GM23338 (cell line): ENCODE measurements around the gene OR2J3. TPM values are rescaled to one million over a fixed set of nuclear protein-coding genes. Genes with fewer than 3 reads are reported as not detected.

ENCODE experiments used
- ATAC-seq: fragments of 200-7000 bp; cut with Tn5 transposase; 3 replicates; pipeline ENCODE4 v1.9.1; 2020
- DNase-seq: peaks from one replicate; pipeline ENCODE4 v3.0.0-alpha.2; 2015; ENCODE audit warnings: low spot score
- H2AFZ ChIP-seq: fragments of 200-600 bp; sonication (generic); 2 replicates; pipeline ENCODE4 v1.8.0; 2016; ENCODE audit warnings: antibody characterized with exemption, mild to moderate bottlenecking, moderate library complexity
- H3F3A ChIP-seq: fragments of 200-600 bp; sonication (generic); replicated peaks from 2 replicates; pipeline ENCODE4 v1.8.0; 2017; ENCODE audit warnings: antibody characterized with exemption, mixed run types, low read depth
- H3K27ac ChIP-seq: fragments of 200-600 bp; sonication (generic); 2 replicates; pipeline ENCODE4 v1.6.1; 2016; ENCODE audit warnings: low read depth
- H3K27me3 ChIP-seq: fragments of 200-600 bp; sonication (generic); 2 replicates; pipeline ENCODE4 v1.8.0; 2016; ENCODE audit warnings: mild to moderate bottlenecking, mixed run types, moderate library complexity; ENCODE audit not compliant: insufficient read depth
- H3K36me3 ChIP-seq: fragments of 200-600 bp; sonication (generic); 2 replicates; pipeline ENCODE4 v1.8.0; 2016; ENCODE audit warnings: mild to moderate bottlenecking; ENCODE audit not compliant: insufficient read depth
- H3K4me1 ChIP-seq: fragments of 200-600 bp; sonication (generic); 2 replicates; pipeline ENCODE4 v1.8.0; 2016; ENCODE audit warnings: mild to moderate bottlenecking, moderate library complexity; ENCODE audit not compliant: insufficient read depth
- H3K4me2 ChIP-seq: fragments of 200-600 bp; sonication (generic); 2 replicates; pipeline ENCODE4 v1.7.1; 2017; ENCODE audit warnings: mixed run types
- H3K4me3 ChIP-seq: fragments of 200-600 bp; sonication (generic); 2 replicates; pipeline ENCODE4 v1.6.1; 2016; ENCODE audit warnings: mixed run types
- H3K79me2 ChIP-seq: fragments of 200-600 bp; sonication (generic); replicated peaks from 2 replicates; pipeline ENCODE4 v1.8.0; 2017; ENCODE audit warnings: mild to moderate bottlenecking; ENCODE audit not compliant: insufficient read depth
- H3K9me2 ChIP-seq: fragments of 200-600 bp; sonication (generic); 2 replicates; pipeline ENCODE4 v1.8.0; 2017; ENCODE audit not compliant: insufficient read depth
- H4K20me1 ChIP-seq: fragments of 200-600 bp; sonication (generic); replicated peaks from 2 replicates; pipeline ENCODE4 v1.8.0; 2017; ENCODE audit warnings: mild to moderate bottlenecking; ENCODE audit not compliant: insufficient read depth
- H3K27ac Mint-ChIP-seq: 2 replicates; pipeline ENCODE4 v1.8.0; 2020; ENCODE audit warnings: inconsistent platforms, mild to moderate bottlenecking, moderate library complexity, mixed read lengths
- H3K27me3 Mint-ChIP-seq: 3 replicates; pipeline ENCODE4 v1.8.0; 2022; ENCODE audit warnings: low read depth, mild to moderate bottlenecking, moderate library complexity, mixed read lengths, inconsistent platforms; ENCODE audit not compliant: insufficient read depth, poor library complexity
- H3K36me3 Mint-ChIP-seq: 3 replicates; pipeline ENCODE4 v1.8.0; 2021; ENCODE audit warnings: low read depth, mild to moderate bottlenecking, inconsistent platforms, moderate library complexity, mixed read lengths
- H3K4me1 Mint-ChIP-seq: 3 replicates; pipeline ENCODE4 v1.8.0; 2020; ENCODE audit warnings: mild to moderate bottlenecking, inconsistent platforms, mixed read lengths
- H3K4me3 Mint-ChIP-seq: 3 replicates; pipeline ENCODE4 v1.8.0; 2021; ENCODE audit warnings: moderate library complexity, mild to moderate bottlenecking, inconsistent platforms, mixed read lengths
- H3K9me3 Mint-ChIP-seq: 3 replicates; pipeline ENCODE4 v1.8.0; 2020; ENCODE audit warnings: moderate library complexity, mild to moderate bottlenecking, inconsistent platforms, mixed read lengths
- CREB1 ChIP-seq: fragments of 250-450 bp; sonication (Bioruptor Pico); IDR thresholded peaks from 2 replicates; pipeline ENCODE4 v1.5.0; 2020; ENCODE audit warnings: low read depth, mild to moderate bottlenecking, moderate library complexity
- EZH2phosphoT487 ChIP-seq: fragments of 200-600 bp; sonication (generic); IDR thresholded peaks from one replicate; pipeline ENCODE4 v1.8.1; 2018; ENCODE audit warnings: antibody characterized with exemption; ENCODE audit not compliant: unreplicated experiment
- NANOG ChIP-seq: IDR thresholded peaks from 2 replicates; pipeline ENCODE4 v1.6.1; 2016; ENCODE audit warnings: antibody characterized with exemption, borderline replicate concordance
- POLR2AphosphoS5 ChIP-seq: IDR thresholded peaks from 2 replicates; pipeline ENCODE4 v1.6.1; 2016; ENCODE audit warnings: antibody characterized with exemption, low read depth
- ZNF114 ChIP-seq: fragments of 250-450 bp; sonication (Bioruptor Pico); IDR thresholded peaks from 2 replicates; pipeline ENCODE4 v1.5.0; 2020; ENCODE audit warnings: mild to moderate bottlenecking, moderate library complexity
- ZNF331 ChIP-seq: fragments of 250-450 bp; sonication (Bioruptor Pico); IDR thresholded peaks from 2 replicates; pipeline ENCODE4 v1.5.0; 2020; ENCODE audit warnings: low read depth, mild to moderate bottlenecking, moderate library complexity
- polyA plus RNA-seq: library from polyadenylated mRNA; unstranded; fragments of >200 nt; fragmentation: Nextera tagmentation; extraction: Ambion mirVana; gene quantifications from 2 replicates; pipeline ENCODE4 v1.2.1, GENCODE V29; 2016
- total RNA-seq: library from RNA; depleted of rRNA; stranded (reverse); fragments of >200 nt; shearing (Covaris generic); gene quantifications from 2 replicates; pipeline ENCODE4 v1.2.3, GENCODE V29; 2014
- TF ChIP-seq, protein P1 (sequence below): IDR thresholded peaks from one replicate; pipeline ENCODE4 v1.6.1; 2018; ENCODE audit warnings: antibody characterized with exemption; ENCODE audit not compliant: unreplicated experiment
- TF ChIP-seq, protein P2 (sequence below): fragments of 250-450 bp; sonication (Bioruptor Pico); IDR thresholded peaks from 2 replicates; pipeline ENCODE4 v1.5.0; 2020; ENCODE audit warnings: mild to moderate bottlenecking, moderate library complexity
- TF ChIP-seq, protein P3 (sequence below), 2 experiments: fragments of 200-600 bp in 1 of 2; sonication (generic) in 1 of 2; conservative IDR thresholded peaks; 2 replicates each; pipeline versions ENCODE4 v1.5.1 to v1.6.1; 2016 to 2017; ENCODE audit warnings: antibody characterized with exemption in 2 of 2, low read depth in 2 of 2, mild to moderate bottlenecking in 2 of 2, moderate library complexity in 1 of 2

The OR2J3 gene
- total and polyA plus RNA-seq, 2 experiments from 2014 or later: 0.35 TPM; not detected in 1

DNA sequence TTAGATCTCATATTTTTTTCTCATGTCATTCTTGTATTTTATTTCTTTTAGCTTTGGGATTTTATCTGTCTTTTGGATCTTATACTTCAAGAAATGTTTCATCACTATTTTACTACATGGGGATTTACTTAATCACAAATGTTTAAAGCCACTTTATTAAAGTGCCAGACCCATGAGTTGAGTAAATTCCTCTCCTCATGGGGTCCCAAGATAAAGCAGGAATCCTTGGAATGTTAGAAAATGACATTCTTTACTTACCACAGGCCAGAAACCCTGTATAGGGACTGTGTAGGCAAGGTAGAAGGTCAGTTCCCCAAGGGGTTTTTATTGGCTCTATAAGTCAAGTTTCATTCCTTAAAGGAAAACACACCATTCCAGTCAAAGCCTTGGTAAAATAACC, 34.5 kb downstream of the OR2J3 start:
- Histone ChIP-seq H3K9me2 (no peaks in the 10 kb centered on the region), H4K20me1 (no peaks in the 10 kb centered on the region), H3K4me1 (peaks cover 3% of the 10 kb centered on the region; the same call in 1 of the 2 replicates), H3K4me2 (no peak overlapping the region), H2AFZ (no peak overlapping the region), H3K27ac (no peak overlapping the region), H3F3A (no peaks in the 10 kb centered on the region), H3K27me3 (no peaks in the 10 kb centered on the region), H3K4me3 (no peak overlapping the region), H3K36me3 (no peaks in the 10 kb centered on the region), H3K79me2 (no peaks in the 10 kb centered on the region)
- Mint-ChIP-seq H3K4me3 (no peak overlapping the region), H3K4me1 (no peaks in the 10 kb centered on the region), H3K36me3 (peaks cover 9% of the 10 kb centered on the region; the same call in 2 of the 3 replicates), H3K27ac (no peak overlapping the region), H3K27me3 (no peaks in the 10 kb centered on the region), H3K9me3 (peaks cover 26% of the 10 kb centered on the region)
- DNase-seq: no peak
- TF ChIP-seq POLR2AphosphoS5: no peak
- TF ChIP-seq EZH2phosphoT487: no peak
- no peak for TF ChIP-seq ZNF331 (CRISPR knock-in tag)
- no peak for TF ChIP-seq CREB1 (CRISPR knock-in tag)
- no peak for ATAC-seq

DNA sequence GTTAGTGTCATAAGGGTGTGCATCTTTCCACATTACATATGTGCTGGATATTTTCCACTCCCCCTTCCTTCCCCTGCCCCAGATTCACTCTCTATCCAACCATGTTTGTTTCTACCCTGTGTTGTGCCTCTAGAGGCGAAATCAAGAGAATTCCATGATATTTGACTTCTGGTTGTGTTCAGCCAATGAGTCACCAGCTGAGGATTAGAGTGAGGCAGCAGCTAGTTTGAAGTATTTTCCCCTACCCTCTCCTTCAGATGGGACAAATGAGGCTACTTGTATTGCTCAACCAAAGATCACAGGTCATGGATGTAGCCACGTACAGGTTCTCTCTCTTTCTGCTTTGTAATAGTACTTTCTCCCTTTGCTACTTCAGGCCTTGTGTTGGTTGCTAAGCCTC, 38.3 kb downstream of the OR2J3 start:
- H3K27me3 Mint-ChIP-seq: no peaks in the 10 kb centered on the region
- ATAC-seq: no peak
- TF ChIP-seq, protein P1, sequence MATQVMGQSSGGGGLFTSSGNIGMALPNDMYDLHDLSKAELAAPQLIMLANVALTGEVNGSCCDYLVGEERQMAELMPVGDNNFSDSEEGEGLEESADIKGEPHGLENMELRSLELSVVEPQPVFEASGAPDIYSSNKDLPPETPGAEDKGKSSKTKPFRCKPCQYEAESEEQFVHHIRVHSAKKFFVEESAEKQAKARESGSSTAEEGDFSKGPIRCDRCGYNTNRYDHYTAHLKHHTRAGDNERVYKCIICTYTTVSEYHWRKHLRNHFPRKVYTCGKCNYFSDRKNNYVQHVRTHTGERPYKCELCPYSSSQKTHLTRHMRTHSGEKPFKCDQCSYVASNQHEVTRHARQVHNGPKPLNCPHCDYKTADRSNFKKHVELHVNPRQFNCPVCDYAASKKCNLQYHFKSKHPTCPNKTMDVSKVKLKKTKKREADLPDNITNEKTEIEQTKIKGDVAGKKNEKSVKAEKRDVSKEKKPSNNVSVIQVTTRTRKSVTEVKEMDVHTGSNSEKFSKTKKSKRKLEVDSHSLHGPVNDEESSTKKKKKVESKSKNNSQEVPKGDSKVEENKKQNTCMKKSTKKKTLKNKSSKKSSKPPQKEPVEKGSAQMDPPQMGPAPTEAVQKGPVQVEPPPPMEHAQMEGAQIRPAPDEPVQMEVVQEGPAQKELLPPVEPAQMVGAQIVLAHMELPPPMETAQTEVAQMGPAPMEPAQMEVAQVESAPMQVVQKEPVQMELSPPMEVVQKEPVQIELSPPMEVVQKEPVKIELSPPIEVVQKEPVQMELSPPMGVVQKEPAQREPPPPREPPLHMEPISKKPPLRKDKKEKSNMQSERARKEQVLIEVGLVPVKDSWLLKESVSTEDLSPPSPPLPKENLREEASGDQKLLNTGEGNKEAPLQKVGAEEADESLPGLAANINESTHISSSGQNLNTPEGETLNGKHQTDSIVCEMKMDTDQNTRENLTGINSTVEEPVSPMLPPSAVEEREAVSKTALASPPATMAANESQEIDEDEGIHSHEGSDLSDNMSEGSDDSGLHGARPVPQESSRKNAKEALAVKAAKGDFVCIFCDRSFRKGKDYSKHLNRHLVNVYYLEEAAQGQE: no peak
- TF ChIP-seq, protein P2, sequence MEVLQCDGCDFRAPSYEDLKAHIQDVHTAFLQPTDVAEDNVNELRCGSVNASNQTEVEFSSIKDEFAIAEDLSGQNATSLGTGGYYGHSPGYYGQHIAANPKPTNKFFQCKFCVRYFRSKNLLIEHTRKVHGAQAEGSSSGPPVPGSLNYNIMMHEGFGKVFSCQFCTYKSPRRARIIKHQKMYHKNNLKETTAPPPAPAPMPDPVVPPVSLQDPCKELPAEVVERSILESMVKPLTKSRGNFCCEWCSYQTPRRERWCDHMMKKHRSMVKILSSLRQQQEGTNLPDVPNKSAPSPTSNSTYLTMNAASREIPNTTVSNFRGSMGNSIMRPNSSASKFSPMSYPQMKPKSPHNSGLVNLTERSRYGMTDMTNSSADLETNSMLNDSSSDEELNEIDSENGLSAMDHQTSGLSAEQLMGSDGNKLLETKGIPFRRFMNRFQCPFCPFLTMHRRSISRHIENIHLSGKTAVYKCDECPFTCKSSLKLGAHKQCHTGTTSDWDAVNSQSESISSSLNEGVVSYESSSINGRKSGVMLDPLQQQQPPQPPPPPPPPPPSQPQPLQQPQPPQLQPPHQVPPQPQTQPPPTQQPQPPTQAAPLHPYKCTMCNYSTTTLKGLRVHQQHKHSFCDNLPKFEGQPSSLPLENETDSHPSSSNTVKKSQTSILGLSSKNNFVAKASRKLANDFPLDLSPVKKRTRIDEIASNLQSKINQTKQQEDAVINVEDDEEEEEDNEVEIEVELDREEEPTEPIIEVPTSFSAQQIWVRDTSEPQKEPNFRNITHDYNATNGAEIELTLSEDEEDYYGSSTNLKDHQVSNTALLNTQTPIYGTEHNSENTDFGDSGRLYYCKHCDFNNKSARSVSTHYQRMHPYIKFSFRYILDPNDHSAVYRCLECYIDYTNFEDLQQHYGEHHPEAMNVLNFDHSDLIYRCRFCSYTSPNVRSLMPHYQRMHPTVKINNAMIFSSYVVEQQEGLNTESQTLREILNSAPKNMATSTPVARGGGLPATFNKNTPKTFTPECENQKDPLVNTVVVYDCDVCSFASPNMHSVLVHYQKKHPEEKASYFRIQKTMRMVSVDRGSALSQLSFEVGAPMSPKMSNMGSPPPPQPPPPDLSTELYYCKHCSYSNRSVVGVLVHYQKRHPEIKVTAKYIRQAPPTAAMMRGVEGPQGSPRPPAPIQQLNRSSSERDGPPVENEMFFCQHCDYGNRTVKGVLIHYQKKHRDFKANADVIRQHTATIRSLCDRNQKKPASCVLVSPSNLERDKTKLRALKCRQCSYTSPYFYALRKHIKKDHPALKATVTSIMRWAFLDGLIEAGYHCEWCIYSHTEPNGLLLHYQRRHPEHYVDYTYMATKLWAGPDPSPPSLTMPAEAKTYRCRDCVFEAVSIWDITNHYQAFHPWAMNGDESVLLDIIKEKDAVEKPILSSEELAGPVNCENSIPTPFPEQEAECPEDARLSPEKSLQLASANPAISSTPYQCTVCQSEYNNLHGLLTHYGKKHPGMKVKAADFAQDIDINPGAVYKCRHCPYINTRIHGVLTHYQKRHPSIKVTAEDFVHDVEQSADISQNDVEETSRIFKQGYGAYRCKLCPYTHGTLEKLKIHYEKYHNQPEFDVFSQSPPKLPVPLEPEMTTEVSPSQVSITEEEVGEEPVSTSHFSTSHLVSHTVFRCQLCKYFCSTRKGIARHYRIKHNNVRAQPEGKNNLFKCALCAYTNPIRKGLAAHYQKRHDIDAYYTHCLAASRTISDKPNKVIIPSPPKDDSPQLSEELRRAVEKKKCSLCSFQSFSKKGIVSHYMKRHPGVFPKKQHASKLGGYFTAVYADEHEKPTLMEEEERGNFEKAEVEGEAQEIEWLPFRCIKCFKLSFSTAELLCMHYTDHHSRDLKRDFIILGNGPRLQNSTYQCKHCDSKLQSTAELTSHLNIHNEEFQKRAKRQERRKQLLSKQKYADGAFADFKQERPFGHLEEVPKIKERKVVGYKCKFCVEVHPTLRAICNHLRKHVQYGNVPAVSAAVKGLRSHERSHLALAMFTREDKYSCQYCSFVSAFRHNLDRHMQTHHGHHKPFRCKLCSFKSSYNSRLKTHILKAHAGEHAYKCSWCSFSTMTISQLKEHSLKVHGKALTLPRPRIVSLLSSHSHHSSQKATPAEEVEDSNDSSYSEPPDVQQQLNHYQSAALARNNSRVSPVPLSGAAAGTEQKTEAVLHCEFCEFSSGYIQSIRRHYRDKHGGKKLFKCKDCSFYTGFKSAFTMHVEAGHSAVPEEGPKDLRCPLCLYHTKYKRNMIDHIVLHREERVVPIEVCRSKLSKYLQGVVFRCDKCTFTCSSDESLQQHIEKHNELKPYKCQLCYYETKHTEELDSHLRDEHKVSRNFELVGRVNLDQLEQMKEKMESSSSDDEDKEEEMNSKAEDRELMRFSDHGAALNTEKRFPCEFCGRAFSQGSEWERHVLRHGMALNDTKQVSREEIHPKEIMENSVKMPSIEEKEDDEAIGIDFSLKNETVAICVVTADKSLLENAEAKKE (CRISPR knock-in tag): no peak
- TF ChIP-seq NANOG (no peak), ZNF114 (CRISPR knock-in tag) (no peak), ZNF331 (CRISPR knock-in tag) (no peak), EZH2phosphoT487 (no peak)
- TF ChIP-seq, protein P3, sequence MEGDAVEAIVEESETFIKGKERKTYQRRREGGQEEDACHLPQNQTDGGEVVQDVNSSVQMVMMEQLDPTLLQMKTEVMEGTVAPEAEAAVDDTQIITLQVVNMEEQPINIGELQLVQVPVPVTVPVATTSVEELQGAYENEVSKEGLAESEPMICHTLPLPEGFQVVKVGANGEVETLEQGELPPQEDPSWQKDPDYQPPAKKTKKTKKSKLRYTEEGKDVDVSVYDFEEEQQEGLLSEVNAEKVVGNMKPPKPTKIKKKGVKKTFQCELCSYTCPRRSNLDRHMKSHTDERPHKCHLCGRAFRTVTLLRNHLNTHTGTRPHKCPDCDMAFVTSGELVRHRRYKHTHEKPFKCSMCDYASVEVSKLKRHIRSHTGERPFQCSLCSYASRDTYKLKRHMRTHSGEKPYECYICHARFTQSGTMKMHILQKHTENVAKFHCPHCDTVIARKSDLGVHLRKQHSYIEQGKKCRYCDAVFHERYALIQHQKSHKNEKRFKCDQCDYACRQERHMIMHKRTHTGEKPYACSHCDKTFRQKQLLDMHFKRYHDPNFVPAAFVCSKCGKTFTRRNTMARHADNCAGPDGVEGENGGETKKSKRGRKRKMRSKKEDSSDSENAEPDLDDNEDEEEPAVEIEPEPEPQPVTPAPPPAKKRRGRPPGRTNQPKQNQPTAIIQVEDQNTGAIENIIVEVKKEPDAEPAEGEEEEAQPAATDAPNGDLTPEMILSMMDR (conservative IDR thresholded peaks at IDR 0.05; ENCODE audit: low read depth in 2 of 2): no peak

More for the DNA sequence above, 38.3 kb downstream of the OR2J3 start:
- H3K4me2 ChIP-seq: no peak overlapping the region
- no peak for DNase-seq
- no peaks in the 10 kb centered on the region for H3K36me3 ChIP-seq
- Mint-ChIP-seq H3K36me3 (peaks cover 9% of the 10 kb centered on the region; the same call in 2 of the 3 replicates), H3K4me3 (no peak overlapping the region), H3K4me1 (no peaks in the 10 kb centered on the region), H3K27ac (no peak overlapping the region), H3K9me3 (peaks cover 33% of the 10 kb centered on the region)
- no peaks in the 10 kb centered on the region for H3K79me2 ChIP-seq
- no peak overlapping the region for H3K4me3 ChIP-seq
- no peaks in the 10 kb centered on the region for H4K20me1 ChIP-seq
- H3K4me1 ChIP-seq: peaks cover 3% of the 10 kb centered on the region; the same call in 1 of the 2 replicates
- no peak overlapping the region for H3K27ac ChIP-seq
- 0 out of 2 replicates have a peak overlapping the region, but pooled peaks have one; percentile 1 for H2AFZ ChIP-seq
- no peaks in the 10 kb centered on the region for H3K9me2 ChIP-seq
- no peaks in the 10 kb centered on the region for H3K27me3 ChIP-seq
- no peaks in the 10 kb centered on the region for H3F3A ChIP-seq
